Renal cortical epithelial cell (primary cell): ENCODE data around the gene FOXN3. TPM values are rescaled to one million over a fixed set of nuclear protein-coding genes. Genes with fewer than 3 reads are reported as not detected.
"Not testable (repeated sequence)": the region's sequence is repeated elsewhere in the genome, so short reads cannot be mapped to it uniquely, and the experiment has no call there.

ENCODE experiments used
- DNase-seq: peaks from one replicate; pipeline ENCODE4 v3.0.0-alpha.2; 2011; ENCODE audit warnings: low read depth
- total RNA-seq: library from RNA; depleted of rRNA; stranded (reverse); fragments of >200 nt; gene quantifications from 2 replicates; pipeline ENCODE4 v1.2.3, GENCODE V29; 2014

FOXN3 gene
- total RNA-seq, 1 donor from 2014 or later: 13.8 TPM

GRCh38 chr14:89250655-89250975 lies 166.4 kb downstream of the FOXN3 start:
- not testable (repeated sequence) for DNase-seq

- DNase-seq: no peak
Observed at GRCh38 chr14:89249972-89250654, 166.9 kb downstream of the FOXN3 start.

- peak; percentile 69 for DNase-seq
Observed at GRCh38 chr14:89249065-89249695, 167.9 kb downstream of the FOXN3 start.

- no peak for DNase-seq
Observed at GRCh38 chr14:89248411-89249064, 168.5 kb downstream of the FOXN3 start.

GRCh38 chr14:89247457-89248122 lies 169.4 kb downstream of the FOXN3 start:
- DNase-seq: no peak

DNA sequence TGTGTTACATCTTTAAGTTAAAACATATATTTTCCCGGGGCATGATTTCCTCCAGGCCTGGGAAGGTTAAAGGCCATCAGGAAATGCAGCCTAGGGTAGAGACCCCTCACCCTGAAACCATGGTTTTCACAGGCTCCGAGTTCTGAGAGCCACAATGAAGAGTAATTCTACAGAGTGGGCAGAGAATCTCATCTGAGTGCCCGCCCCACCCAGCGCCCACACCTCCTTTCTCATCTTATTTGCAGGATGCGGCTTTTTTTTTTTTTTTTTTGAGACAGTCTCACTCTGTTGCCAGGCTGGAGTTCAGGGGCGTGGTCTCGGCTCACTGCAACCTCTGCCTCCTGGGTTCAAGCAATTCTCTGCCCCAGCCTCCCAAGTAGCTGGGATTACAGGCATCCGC lies 170.7 kb downstream of the FOXN3 start:
- DNase-seq: no peak

DNA sequence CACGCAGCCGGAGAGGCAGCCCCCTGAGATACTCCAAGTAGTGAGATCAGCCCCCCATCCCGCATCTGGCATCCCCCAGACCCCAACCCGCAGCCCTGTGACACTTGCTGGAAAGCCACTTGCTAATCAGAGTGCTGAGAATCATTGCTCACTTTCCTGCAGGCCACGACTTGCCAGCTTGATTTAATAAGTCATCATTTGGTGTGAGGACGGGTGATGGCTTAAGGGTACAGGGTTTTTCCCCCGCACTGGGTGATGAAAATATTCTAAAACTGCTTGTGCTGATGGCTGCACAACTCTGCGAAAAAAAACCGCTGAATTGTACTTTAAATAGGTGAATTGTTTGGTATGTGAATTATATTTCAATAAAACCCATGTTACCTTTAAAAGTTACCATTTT lies 171.2 kb downstream of the FOXN3 start:
- DNase-seq: no peak

- DNase-seq: no peak
Observed at GRCh38 chr14:89244720-89245119, 172.3 kb downstream of the FOXN3 start.

GRCh38 chr14:89243741-89244140 lies 173.3 kb downstream of the FOXN3 start:
- DNase-seq: no peak

DNA sequence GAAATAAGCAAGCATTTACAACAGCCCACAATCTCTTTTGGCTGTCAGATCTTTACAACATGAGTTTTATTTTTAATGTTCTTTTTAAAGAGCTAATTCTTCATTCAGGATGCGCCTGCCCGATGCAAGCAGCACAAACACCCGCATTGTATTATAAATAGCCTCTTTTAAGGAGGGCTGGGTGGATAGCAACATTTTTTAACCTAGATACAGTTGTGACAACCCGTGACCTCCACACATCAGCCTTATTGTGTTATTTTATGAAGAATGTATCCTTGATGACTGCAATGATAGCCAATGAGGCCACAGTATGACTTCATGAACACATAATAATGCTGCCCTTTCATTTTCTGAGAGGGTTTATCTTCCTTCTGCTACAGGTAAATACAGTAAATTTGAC lies 173.7 kb downstream of the FOXN3 start:
- DNase-seq: no peak

GRCh38 chr14:89242652-89243279 lies 174.3 kb downstream of the FOXN3 start:
- no peak for DNase-seq

- no peak for DNase-seq
Observed at GRCh38 chr14:89241934-89242651, 174.9 kb downstream of the FOXN3 start.

GRCh38 chr14:89241257-89241656 lies 175.8 kb downstream of the FOXN3 start:
- no peak for DNase-seq

DNA sequence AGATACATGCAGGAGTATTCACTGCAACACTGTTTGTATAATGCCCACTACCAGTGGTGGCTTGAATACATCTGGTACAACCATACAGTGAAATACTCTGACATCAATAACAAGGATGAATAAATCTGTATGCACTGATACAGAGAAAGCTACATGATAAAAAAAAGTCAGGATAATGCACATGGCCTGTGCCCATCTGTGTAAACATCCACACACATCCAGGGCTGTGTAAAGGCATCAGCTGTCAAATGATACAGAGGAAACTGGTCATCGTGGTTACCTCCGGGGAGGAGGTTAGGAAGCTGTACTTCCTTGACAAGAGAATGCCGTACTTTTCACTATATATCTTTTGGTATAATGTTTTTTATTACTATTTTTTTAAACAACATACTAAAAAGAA lies 176.6 kb downstream of the FOXN3 start:
- DNase-seq: no peak

DNA sequence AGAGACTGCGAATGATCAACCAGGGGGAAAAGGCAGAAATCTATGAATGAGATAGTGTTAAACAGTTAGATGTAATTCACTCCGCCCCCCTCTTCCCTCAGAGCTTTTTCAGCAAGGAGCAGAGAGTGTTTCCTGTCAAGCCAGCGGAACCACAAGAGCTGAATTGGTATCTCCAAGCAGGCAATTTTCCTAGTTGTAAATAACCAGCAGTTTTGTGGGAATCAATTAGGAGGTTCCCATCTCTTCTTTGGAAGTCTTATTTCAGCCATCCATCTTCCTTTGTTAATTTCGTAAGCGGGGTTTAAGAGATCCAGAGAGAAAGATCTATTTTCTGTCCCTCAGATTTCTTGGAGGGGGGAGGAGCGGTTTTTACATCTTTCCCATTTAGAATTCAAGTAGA lies 178.0 kb downstream of the FOXN3 start:
- DNase-seq: no peak

DNA sequence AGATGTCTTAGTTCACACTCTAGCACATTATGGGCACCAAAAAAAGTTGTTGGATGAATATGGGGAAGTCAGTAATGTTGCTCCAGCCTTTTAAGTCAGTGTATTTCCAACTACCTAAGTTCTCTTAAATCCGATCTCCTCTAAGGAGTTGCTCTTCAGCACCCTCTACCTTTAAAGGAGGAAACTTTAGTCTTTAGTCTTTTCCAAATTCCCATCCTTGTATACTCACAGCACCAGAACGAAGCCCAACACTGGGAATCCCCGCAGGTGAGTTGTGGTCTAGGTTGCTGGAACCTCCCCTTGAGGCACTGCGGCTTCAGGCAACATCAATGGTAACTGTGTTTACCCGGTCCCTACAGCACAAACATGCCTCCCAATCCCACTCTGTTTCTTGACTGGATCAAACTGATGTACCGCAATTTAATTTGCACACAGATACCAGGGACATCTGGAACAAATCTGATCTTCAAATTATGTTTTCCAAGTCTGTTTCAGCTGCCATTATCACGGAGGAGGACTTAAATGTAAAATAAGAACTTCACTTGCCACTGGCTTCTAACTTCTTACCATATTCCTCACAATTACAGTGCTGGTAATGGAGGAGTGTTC lies 179.0 kb downstream of the FOXN3 start:
- peak; percentile 49 for DNase-seq

- no peak for DNase-seq
Observed at GRCh38 chr14:89236851-89237250, 180.2 kb downstream of the FOXN3 start.

- no peak for DNase-seq
Observed at GRCh38 chr14:89233184-89233583, 183.8 kb downstream of the FOXN3 start.

- DNase-seq: no peak
Observed at GRCh38 chr14:89232265-89233070, 184.6 kb downstream of the FOXN3 start.

- no peak for DNase-seq
Observed at GRCh38 chr14:89231426-89232113, 185.5 kb downstream of the FOXN3 start.
